Activated CD4-positive, alpha-beta T cell treated with anti-CD3 and anti-CD28 coated beads for 4 hours (primary cell): ENCODE measurements around the gene ZNF106.

Experiments
- DNase-seq, 2 donors: peaks; one replicate each; pipeline ENCODE4 v3.0.0-alpha.2; 2020

The ZNF106 gene

DNA sequence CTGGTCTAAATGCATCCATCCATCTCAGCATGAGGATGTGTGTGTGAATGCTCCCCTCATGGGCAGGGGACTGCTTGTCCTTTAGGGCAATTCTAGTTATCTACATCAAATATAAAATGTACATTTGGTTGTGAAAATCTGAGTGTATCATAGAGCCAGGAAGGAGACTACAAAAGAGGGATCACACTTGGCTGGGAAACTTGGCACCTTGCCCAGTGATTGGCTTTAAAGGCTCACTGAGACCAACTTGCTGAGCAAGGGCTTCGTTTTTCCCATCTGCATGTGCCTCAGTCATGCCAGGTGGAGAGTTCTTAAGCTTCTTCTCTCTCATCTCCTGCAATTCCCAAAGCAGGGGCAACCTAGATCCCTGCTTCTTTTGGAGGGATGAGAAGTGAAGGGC lies 126.4 kb downstream of the ZNF106 start:
- DNase-seq: no peak

DNA sequence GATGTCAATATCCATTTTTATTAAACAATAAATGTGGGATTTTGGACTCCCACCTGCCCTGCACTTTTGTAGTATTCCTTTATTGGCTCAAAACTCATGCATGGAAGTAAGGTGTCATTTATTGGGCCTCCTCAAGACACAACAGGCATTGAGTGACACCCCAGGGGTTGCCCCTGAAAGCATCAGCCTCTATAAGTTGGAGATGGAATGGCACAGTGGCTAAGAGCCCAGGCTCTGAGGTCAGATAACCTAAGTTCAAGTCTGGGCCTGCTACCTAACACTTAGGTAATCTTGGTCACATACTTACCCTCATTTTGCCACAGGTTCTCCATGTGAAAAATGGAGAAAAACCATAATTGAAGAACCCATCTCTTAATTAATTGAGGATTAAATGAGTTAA lies 127.0 kb downstream of the ZNF106 start:
- DNase-seq: no peak

DNA sequence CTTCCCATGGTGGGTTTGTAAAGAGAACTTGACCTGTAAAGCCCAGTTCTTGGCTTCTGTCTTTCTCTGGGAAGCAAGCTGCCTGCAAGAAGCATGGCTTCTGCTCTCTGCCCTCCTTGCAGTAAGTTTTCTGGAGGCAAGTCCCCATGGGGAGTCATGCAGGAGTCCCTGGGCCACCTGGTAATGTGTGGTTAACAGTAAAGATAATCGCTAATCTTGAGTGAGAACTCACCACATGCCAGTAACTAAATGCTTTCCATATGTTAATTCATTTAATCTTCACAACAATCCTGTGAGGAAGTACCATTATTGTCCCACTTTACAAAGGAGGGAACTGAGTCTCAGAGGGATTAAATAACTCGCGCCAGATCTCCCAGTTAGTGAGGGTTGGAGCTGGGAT lies 127.5 kb downstream of the ZNF106 start:
- DNase-seq: no peak
